Activated T-cell treated with anti-CD3 and anti-CD28 coated beads for 1 hour (primary cell): ENCODE data around the gene NPIPB9.
"Not testable (repeated sequence)": the region's sequence is repeated elsewhere in the genome, so short reads cannot be mapped to it uniquely, and the experiment has no call there.

ENCODE experiments used
- DNase-seq: peaks from one replicate; pipeline ENCODE4 v3.0.0-alpha.2; 2020; ENCODE audit warnings: low read depth

Gene NPIPB9

GRCh38 chr16:28751487-28751886 lies at the start of gene NPIPB9:
NPIPB9 (plus strand) TSS chr16:28751787.
- DNase-seq: not testable (repeated sequence)

GRCh38 chr16:28704246-28704645 lies 47.3 kb upstream of the NPIPB9 start:
- not testable (repeated sequence) for DNase-seq

GRCh38 chr16:28711220-28712083 lies 40.1 kb upstream of the NPIPB9 start, which contains the start of gene EIF3C:
EIF3C (plus strand) TSS chr16:28711464; CDS start chr16:28711687, 223 bp downstream.
- DNase-seq: not testable (repeated sequence)

- DNase-seq: not testable (repeated sequence)
Observed at GRCh38 chr16:28722852-28723650, 28.5 kb upstream of the NPIPB9 start.

GRCh38 chr16:28731253-28731652 lies 20.3 kb upstream of the NPIPB9 start:
- DNase-seq: not testable (repeated sequence)

- DNase-seq: not testable (repeated sequence)
Observed at GRCh38 chr16:28732455-28733124, 19.0 kb upstream of the NPIPB9 start.

GRCh38 chr16:28739787-28740186 lies 11.8 kb upstream of the NPIPB9 start:
- not testable (repeated sequence) for DNase-seq

GRCh38 chr16:28740631-28741030 lies 11.0 kb upstream of the NPIPB9 start:
- DNase-seq: not testable (repeated sequence)

- DNase-seq: not testable (repeated sequence)
Observed at GRCh38 chr16:28741295-28741694, 10.3 kb upstream of the NPIPB9 start.

- DNase-seq: not testable (repeated sequence)
Observed at GRCh38 chr16:28746618-28747350, 4.8 kb upstream of the NPIPB9 start.

GRCh38 chr16:28749997-28750465 lies 1.6 kb upstream of the NPIPB9 start:
- DNase-seq: peak; percentile 24

- not testable (repeated sequence) for DNase-seq
Observed at GRCh38 chr16:28750469-28751067, 1.0 kb upstream of the NPIPB9 start.

- DNase-seq: not testable (repeated sequence)
Observed at GRCh38 chr16:28781697-28782096, 30.1 kb downstream of the NPIPB9 start.

GRCh38 chr16:28782357-28782756 lies 30.8 kb downstream of the NPIPB9 start:
- not testable (repeated sequence) for DNase-seq

GRCh38 chr16:28802235-28803019 lies 50.8 kb downstream of the NPIPB9 start:
- peak; percentile 43 for DNase-seq

- DNase-seq: not testable (repeated sequence)
Observed at GRCh38 chr16:28807445-28808120, 56.0 kb downstream of the NPIPB9 start.

GRCh38 chr16:28820016-28820415 lies 68.4 kb downstream of the NPIPB9 start:
- DNase-seq: no peak

GRCh38 chr16:28820546-28820945 lies 69.0 kb downstream of the NPIPB9 start:
- DNase-seq: not testable (repeated sequence)

- no peak for DNase-seq
Observed at GRCh38 chr16:28821874-28822519, 70.4 kb downstream of the NPIPB9 start.
